Lung (tissue), 12 donors: ENCODE data around the gene PLK5. TPM values are rescaled to one million over a fixed set of nuclear protein-coding genes. Genes with fewer than 3 reads are reported as not detected.

Experiments used
- ATAC-seq: fragments of 200-7000 bp; cut with Tn5 transposase; one replicate; pipeline ENCODE4 v1.9.1; 2020; ENCODE audit warnings: moderate number of reproducible peaks; ENCODE audit not compliant: insufficient read depth, low FRiP score
- DNase-seq, 3 donors: peaks; one replicate each; pipeline ENCODE4 v3.0.0-alpha.2; 2013 to 2017
- H3K27ac ChIP-seq, 2 donors: one replicate each; pipeline ENCODE4 v1.5.1; 2013; ENCODE audit warnings: mild to moderate bottlenecking in 2 of 2, moderate library complexity in 2 of 2, control low read depth in 1 of 2, inconsistent platforms in 1 of 2, low read depth in 1 of 2, low read length in 1 of 2
- H3K27me3 ChIP-seq, 3 donors: one replicate each; pipeline ENCODE4 v1.5.1; 2013; ENCODE audit warnings: low read length in 2 of 3; ENCODE audit not compliant: control insufficient read depth in 3 of 3, insufficient read depth in 3 of 3
- H3K36me3 ChIP-seq, 4 donors: one replicate each; pipeline ENCODE4 v1.5.1; 2013; ENCODE audit warnings: low read length in 4 of 4, mild to moderate bottlenecking in 1 of 4, moderate library complexity in 1 of 4; ENCODE audit not compliant: control insufficient read depth in 4 of 4, insufficient read depth in 4 of 4
- H3K4me1 ChIP-seq, 5 donors: one replicate each; pipeline ENCODE4 v1.5.1; 2013; ENCODE audit warnings: low read length in 5 of 5, mild to moderate bottlenecking in 2 of 5, moderate library complexity in 1 of 5; ENCODE audit not compliant: control insufficient read depth in 5 of 5, insufficient read depth in 5 of 5
- H3K4me3 ChIP-seq: one replicate; pipeline ENCODE4 v1.5.1; 2013; ENCODE audit warnings: mild to moderate bottlenecking, control low read depth, moderate library complexity
- H3K9ac ChIP-seq, 2 donors: one replicate each; pipeline ENCODE4 v1.5.1; 2013; ENCODE audit warnings: low read length in 2 of 2, control low read depth in 1 of 2; ENCODE audit not compliant: insufficient read depth in 1 of 2
- H3K9me3 ChIP-seq, 4 donors: one replicate each; pipeline ENCODE4 v1.5.1; 2013; ENCODE audit warnings: low read length in 3 of 4, mild to moderate bottlenecking in 1 of 4, moderate library complexity in 1 of 4; ENCODE audit not compliant: control insufficient read depth in 4 of 4, insufficient read depth in 3 of 4
- WGBS, 2 donors: extraction: QIAGEN DNeasy Blood & Tissue Kit; methylation state at CpG; one replicate each; pipeline ENCODE4 v1.1.7; 2013; 5-methylcytosine and 5-hydroxymethylcytosine counted together
- polyA plus RNA-seq, 2 donors: library from polyadenylated mRNA; stranded (reverse); fragments of 200-250 nt; gene quantifications; one replicate each; pipeline ENCODE4 v1.2.1, GENCODE V29; 2013
- total RNA-seq, 2 donors: library from RNA; depleted of rRNA in 1 of 2; stranded (reverse); fragments of >200 nt in 1 of 2; gene quantifications; one replicate each; pipeline ENCODE4 v1.2.1, GENCODE V29; 2014 to 2021
- TF ChIP-seq, protein P1 (sequence below): IDR thresholded peaks from 2 replicates; pipeline ENCODE4 v1.5.1; 2012; ENCODE audit warnings: mild to moderate bottlenecking; ENCODE audit errors: control extremely low read depth, extremely low read depth
- donor health status: control.
- donor health status: control.
- donor health status: Bipolar disorder and iron deficiency.
- donor health status: healthy.
- donor health status: DM: yes; HTN: yes; CAD: no.

PLK5 gene
- total and polyA plus RNA-seq, 4 donors: 0.09 TPM; not detected in 3

DNA sequence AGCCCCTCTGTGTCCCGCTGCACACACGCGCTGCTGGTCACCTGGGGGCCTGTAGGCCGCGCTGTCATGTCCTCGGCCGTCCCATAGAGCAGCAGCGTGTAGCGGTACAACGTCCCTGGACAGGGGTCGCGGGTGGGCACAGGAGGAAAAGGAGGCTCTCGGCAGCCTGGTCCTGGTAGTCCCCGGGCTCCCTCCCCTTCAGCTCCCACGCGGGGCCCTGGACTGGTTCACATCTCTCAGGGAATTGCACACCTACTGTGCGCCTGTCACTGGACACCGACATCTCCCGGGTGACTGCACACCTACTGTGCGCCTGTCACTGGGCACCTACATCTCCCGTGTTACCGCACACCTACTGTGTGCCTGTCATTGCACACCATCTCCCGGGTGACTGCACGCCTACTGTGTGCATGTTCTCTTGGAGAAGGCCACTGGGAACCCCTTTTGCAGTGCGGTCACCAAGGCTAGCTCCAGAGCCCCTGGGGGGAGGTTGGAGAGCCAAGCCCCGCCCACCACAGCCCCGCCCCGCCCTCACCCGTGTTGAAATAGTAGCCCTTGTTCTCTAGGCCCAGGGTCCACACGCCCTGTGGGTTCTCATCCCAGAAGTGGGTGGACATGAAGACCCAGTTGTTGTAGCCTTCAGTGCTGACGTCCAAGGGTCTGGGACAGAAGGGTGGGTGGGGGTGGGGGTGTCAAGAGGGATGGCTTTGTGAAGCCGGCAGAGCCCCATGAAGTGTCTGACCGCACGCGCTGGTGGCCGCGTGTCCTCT, 41.3 kb upstream of the PLK5 start:
- peaks cover 0 to 12% (median 0%) of the 10 kb centered on the region in 5 donors for H3K4me1 ChIP-seq
- H3K27ac ChIP-seq: no peak overlapping the region
- 84 to 87% methylated on average over 37 of the region's 37 CpGs for WGBS, 2 donors
- H3K27me3 ChIP-seq: no peaks in the 10 kb centered on the region
- DNase-seq (no peak), ATAC-seq (no peak)
- TF ChIP-seq, protein P1, sequence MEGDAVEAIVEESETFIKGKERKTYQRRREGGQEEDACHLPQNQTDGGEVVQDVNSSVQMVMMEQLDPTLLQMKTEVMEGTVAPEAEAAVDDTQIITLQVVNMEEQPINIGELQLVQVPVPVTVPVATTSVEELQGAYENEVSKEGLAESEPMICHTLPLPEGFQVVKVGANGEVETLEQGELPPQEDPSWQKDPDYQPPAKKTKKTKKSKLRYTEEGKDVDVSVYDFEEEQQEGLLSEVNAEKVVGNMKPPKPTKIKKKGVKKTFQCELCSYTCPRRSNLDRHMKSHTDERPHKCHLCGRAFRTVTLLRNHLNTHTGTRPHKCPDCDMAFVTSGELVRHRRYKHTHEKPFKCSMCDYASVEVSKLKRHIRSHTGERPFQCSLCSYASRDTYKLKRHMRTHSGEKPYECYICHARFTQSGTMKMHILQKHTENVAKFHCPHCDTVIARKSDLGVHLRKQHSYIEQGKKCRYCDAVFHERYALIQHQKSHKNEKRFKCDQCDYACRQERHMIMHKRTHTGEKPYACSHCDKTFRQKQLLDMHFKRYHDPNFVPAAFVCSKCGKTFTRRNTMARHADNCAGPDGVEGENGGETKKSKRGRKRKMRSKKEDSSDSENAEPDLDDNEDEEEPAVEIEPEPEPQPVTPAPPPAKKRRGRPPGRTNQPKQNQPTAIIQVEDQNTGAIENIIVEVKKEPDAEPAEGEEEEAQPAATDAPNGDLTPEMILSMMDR: no peak
- H3K9ac ChIP-seq: no peak overlapping the region
- no peaks in the 10 kb centered on the region for H3K9me3 ChIP-seq
- H3K4me3 ChIP-seq: no peak overlapping the region
- H3K36me3 ChIP-seq: no peaks in the 10 kb centered on the region

- no peak for ATAC-seq
- no peak overlapping the region for H3K9ac ChIP-seq
- no peaks in the 10 kb centered on the region for H3K9me3 ChIP-seq
- H3K4me1 ChIP-seq: peaks cover 0 to 6% (median 0%) of the 10 kb centered on the region in 5 donors
- no peak overlapping the region for H3K27ac ChIP-seq
- DNase-seq: no peak
- H3K27me3 ChIP-seq: no peaks in the 10 kb centered on the region
- no peaks in the 10 kb centered on the region for H3K36me3 ChIP-seq
- WGBS, 2 donors: 90 to 95% methylated on average over 66 to 77 of the region's 77 CpGs
- no peak overlapping the region for H3K4me3 ChIP-seq
- TF ChIP-seq, protein P1: no peak
These were observed 40.5 kb upstream of the PLK5 start for GRCh38 chr19:1483131-1483978.

DNA sequence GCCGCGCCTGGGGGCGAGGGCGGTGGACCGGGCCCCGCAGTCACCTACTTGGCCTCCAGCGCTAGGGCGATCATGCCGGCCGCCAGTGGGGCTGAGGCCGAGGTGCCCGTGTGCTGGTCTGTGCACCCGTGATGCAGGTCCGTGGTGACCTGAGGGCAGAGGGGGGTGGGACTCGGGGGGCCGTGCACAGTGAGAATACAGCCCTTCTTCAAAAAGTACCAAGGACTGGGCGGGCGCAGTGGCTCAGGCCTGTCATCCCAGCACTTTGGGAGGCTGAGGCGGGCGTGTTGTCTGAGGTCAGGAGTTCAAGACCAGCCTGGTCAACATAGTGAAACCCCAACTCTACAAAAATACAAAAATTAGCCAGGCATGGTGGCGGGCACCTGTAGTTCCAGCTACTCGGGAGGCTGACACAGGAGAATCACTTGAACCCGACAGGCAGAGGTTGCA, 39.9 kb upstream of the PLK5 start:
- H3K9me3 ChIP-seq: no peaks in the 10 kb centered on the region
- 90 to 95% methylated on average over 23 of the region's 23 CpGs for WGBS, 2 donors
- H3K27me3 ChIP-seq: no peaks in the 10 kb centered on the region
- no peak overlapping the region for H3K9ac ChIP-seq
- ATAC-seq: no peak
- no peak for DNase-seq
- H3K36me3 ChIP-seq: no peaks in the 10 kb centered on the region
- peaks cover 0 to 3% (median 0%) of the 10 kb centered on the region in 5 donors for H3K4me1 ChIP-seq
- no peak overlapping the region for H3K27ac ChIP-seq
- H3K4me3 ChIP-seq: no peak overlapping the region
- TF ChIP-seq, protein P1: no peak
